DOHH2 (cell line): ENCODE measurements around the gene CRB3.

Experiments
- H3F3A ChIP-seq: fragments of 200-600 bp; sonication (generic), shearing (Covaris generic); 2 replicates; pipeline ENCODE4 v1.6.0; 2016; ENCODE audit warnings: antibody characterized with exemption, mild to moderate bottlenecking; ENCODE audit not compliant: control insufficient read depth, insufficient read depth
- H3K27ac ChIP-seq: fragments of 200-600 bp; sonication (generic); 2 replicates; pipeline ENCODE4 v1.5.1; 2014; ENCODE audit warnings: low read depth, mild to moderate bottlenecking, low read length, moderate library complexity
- H3K27me3 ChIP-seq: fragments of 200-600 bp; sonication (generic); 2 replicates; pipeline ENCODE4 v1.6.1; 2014; ENCODE audit warnings: mild to moderate bottlenecking, low read length, mixed read lengths; ENCODE audit not compliant: control insufficient read depth
- H3K36me3 ChIP-seq: fragments of 200-600 bp; sonication (generic); 2 replicates; pipeline ENCODE4 v1.6.1; 2014; ENCODE audit warnings: mild to moderate bottlenecking, low read length, moderate library complexity, mixed read lengths; ENCODE audit not compliant: control insufficient read depth
- H3K4me1 ChIP-seq: fragments of 200-600 bp; sonication (generic); 2 replicates; pipeline ENCODE4 v1.6.1; 2014; ENCODE audit warnings: mild to moderate bottlenecking, low read length, mixed read lengths; ENCODE audit not compliant: control insufficient read depth
- H3K4me2 ChIP-seq: fragments of 200-600 bp; sonication (generic); 2 replicates; pipeline ENCODE4 v1.6.0; 2014; ENCODE audit warnings: mild to moderate bottlenecking, low read length, moderate library complexity
- H3K4me3 ChIP-seq: fragments of 200-600 bp; sonication (generic); 2 replicates; pipeline ENCODE4 v1.5.1; 2014; ENCODE audit warnings: mild to moderate bottlenecking, low read length, mixed read lengths
- H3K79me2 ChIP-seq: fragments of 200-600 bp; sonication (generic); 2 replicates; pipeline ENCODE4 v1.6.1; 2014; ENCODE audit warnings: mild to moderate bottlenecking, low read length, mixed read lengths; ENCODE audit not compliant: control insufficient read depth
- H3K9me2 ChIP-seq: fragments of 200-600 bp; sonication (generic); replicated peaks from 2 replicates; pipeline ENCODE4 v1.6.1; 2014; ENCODE audit warnings: mild to moderate bottlenecking, low read length, mixed read lengths; ENCODE audit not compliant: control insufficient read depth
- H3K9me3 ChIP-seq: fragments of 200-600 bp; sonication (generic); 2 replicates; pipeline ENCODE4 v1.6.1; 2014; ENCODE audit warnings: antibody characterized with exemption, low read length, mixed read lengths; ENCODE audit not compliant: control insufficient read depth, insufficient read depth
- H4K20me1 ChIP-seq: fragments of 200-600 bp; sonication (generic); 2 replicates; pipeline ENCODE4 v1.6.0; 2014; ENCODE audit warnings: low read depth, mild to moderate bottlenecking, antibody characterized with exemption, low read length, moderate library complexity; ENCODE audit not compliant: control insufficient read depth, insufficient read depth
- CTCF ChIP-seq: fragments of 200-600 bp; sonication (generic); IDR thresholded peaks from one replicate; pipeline ENCODE4 v1.5.1; 2014; ENCODE audit warnings: antibody characterized with exemption, mild to moderate bottlenecking, low read depth, low read length; ENCODE audit not compliant: poor library complexity, severe bottlenecking
- EZH2phosphoT487 ChIP-seq: fragments of 200-600 bp; sonication (generic); IDR thresholded peaks from 2 replicates; pipeline ENCODE4 v1.6.1; 2017; ENCODE audit warnings: borderline replicate concordance, mild to moderate bottlenecking, antibody characterized with exemption, low read length, moderate library complexity, mixed read lengths

The CRB3 gene

GRCh38 chr19:6448045-6448444 lies 16.0 kb upstream of the CRB3 start:
- Histone ChIP-seq H3K27me3 (no peaks in the 10 kb centered on the region), H3K36me3 (peaks cover 12% of the 10 kb centered on the region), H4K20me1 (no peaks in the 10 kb centered on the region), H3K79me2 (no peaks in the 10 kb centered on the region), H3K9me3 (no peaks in the 10 kb centered on the region), H3K9me2 (no peaks in the 10 kb centered on the region), H3K4me1 (no peaks in the 10 kb centered on the region), H3K4me3 (no peak overlapping the region), H3K4me2 (no peak overlapping the region), H3K27ac (no peak overlapping the region), H3F3A (no peaks in the 10 kb centered on the region; the same call in 1 of the 2 replicates)
- no peak for TF ChIP-seq EZH2phosphoT487
- no peak for TF ChIP-seq CTCF

GRCh38 chr19:6450166-6450565 lies 13.9 kb upstream of the CRB3 start:
- Histone ChIP-seq H3K9me2 (no peaks in the 10 kb centered on the region), H3K36me3 (peaks cover 31% of the 10 kb centered on the region), H4K20me1 (no peaks in the 10 kb centered on the region), H3K27me3 (no peaks in the 10 kb centered on the region), H3K27ac (no peak overlapping the region), H3K4me3 (no peak overlapping the region), H3K4me1 (no peaks in the 10 kb centered on the region), H3F3A (no peaks in the 10 kb centered on the region; the same call in 1 of the 2 replicates), H3K9me3 (peaks cover 13% of the 10 kb centered on the region), H3K79me2 (no peaks in the 10 kb centered on the region), H3K4me2 (no peak overlapping the region)
- no peak for TF ChIP-seq CTCF
- no peak for TF ChIP-seq EZH2phosphoT487

- no peaks in the 10 kb centered on the region for H3K9me2 ChIP-seq
These were observed 12.4 kb upstream of the CRB3 start for GRCh38 chr19:6451583-6452222.

More at GRCh38 chr19:6451583-6452222, 12.4 kb upstream of the CRB3 start:
- H3K4me2 ChIP-seq: no peak overlapping the region
- H3K27me3 ChIP-seq: no peaks in the 10 kb centered on the region
- no peak overlapping the region for H3K4me3 ChIP-seq
- H3K79me2 ChIP-seq: no peaks in the 10 kb centered on the region
- TF ChIP-seq EZH2phosphoT487 (no peak), CTCF (no peak)
- peaks cover 13% of the 10 kb centered on the region for H3K9me3 ChIP-seq
- H3K4me1 ChIP-seq: no peaks in the 10 kb centered on the region
- peaks cover 46% of the 10 kb centered on the region for H3K36me3 ChIP-seq
- H3K27ac ChIP-seq: no peak overlapping the region
- no peaks in the 10 kb centered on the region for H3F3A ChIP-seq
- no peaks in the 10 kb centered on the region for H4K20me1 ChIP-seq
